VCaP (cell line): ENCODE results near the gene PRMT5.

Experiments used
- H3K27ac ChIP-seq: fragments of 450-650 bp; 2 replicates; pipeline ENCODE4 v1.5.1; 2017
- TF ChIP-seq, protein P1 (sequence below): fragments of 450-650 bp; conservative IDR thresholded peaks from 2 replicates; pipeline ENCODE4 v1.5.1; 2017; ENCODE audit warnings: mild to moderate bottlenecking, moderate library complexity

Gene PRMT5

DNA sequence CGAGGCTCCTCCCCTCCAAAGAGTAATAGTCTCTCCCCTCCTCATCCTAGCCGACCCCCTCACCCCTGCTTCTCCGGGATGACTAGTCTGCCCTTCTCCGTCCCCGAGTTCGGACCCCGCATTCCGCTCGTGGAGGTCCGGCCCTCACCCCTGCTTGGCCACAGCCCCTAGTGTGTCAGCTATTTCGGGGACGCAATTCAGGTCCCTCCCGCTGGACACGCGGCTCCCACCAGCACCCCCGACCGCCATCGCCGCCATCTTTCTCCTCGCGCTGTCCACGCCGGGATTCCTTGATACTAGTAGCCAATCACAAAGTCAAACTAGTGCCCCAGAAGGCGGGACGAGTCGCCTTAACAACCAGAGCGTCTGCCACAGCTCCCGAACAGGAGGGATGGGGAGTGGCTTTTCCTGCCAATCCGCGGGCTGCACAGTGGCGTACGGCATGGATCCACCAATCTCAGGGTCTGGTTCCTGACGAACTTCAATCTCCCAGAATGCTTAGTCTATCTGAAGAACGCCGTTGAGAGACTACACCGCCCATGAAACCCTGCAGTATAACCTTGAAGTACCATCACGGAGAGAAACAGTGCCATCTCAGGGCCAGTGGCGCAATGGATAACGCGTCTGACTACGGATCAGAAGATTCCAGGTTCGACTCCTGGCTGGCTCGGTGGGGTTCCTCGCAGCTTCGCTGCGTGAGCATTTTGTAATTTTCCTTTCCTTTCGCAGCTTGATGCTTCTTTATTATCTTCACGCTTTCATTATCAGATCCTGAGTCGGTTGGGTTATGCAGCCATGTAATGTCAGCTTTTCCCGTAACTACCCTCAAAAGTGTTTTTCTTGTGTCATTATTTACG is at the start of gene PRMT5:
Gene PRMT5 (minus strand): TSS at position 273 of the 857 bp plus-strand sequence. CDS start 15 bp downstream, at position 258.
- peak within 1 kb of the TSS; percentile 82 for H3K27ac ChIP-seq
- TF ChIP-seq, protein P1, sequence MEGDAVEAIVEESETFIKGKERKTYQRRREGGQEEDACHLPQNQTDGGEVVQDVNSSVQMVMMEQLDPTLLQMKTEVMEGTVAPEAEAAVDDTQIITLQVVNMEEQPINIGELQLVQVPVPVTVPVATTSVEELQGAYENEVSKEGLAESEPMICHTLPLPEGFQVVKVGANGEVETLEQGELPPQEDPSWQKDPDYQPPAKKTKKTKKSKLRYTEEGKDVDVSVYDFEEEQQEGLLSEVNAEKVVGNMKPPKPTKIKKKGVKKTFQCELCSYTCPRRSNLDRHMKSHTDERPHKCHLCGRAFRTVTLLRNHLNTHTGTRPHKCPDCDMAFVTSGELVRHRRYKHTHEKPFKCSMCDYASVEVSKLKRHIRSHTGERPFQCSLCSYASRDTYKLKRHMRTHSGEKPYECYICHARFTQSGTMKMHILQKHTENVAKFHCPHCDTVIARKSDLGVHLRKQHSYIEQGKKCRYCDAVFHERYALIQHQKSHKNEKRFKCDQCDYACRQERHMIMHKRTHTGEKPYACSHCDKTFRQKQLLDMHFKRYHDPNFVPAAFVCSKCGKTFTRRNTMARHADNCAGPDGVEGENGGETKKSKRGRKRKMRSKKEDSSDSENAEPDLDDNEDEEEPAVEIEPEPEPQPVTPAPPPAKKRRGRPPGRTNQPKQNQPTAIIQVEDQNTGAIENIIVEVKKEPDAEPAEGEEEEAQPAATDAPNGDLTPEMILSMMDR = no peak

DNA sequence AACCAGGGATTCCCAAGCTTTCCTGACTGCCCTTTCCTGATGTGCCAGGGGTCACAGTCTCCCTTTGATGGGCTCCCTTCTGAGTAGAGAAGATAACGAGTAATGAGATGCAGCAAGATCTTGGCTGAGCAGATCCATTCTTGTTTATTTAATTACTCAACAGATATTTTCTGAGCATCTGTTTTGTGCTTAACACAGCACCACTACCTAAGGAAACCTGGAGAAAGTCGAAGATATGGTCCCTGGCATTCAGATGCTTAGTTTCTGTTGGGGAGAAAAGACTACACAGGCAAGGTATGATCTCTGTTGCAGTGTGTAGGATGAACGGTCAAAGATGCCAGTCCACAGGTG is 49.3 kb upstream of the PRMT5 start:
- no peak overlapping the region for H3K27ac ChIP-seq
- TF ChIP-seq, protein P1 = no peak

DNA sequence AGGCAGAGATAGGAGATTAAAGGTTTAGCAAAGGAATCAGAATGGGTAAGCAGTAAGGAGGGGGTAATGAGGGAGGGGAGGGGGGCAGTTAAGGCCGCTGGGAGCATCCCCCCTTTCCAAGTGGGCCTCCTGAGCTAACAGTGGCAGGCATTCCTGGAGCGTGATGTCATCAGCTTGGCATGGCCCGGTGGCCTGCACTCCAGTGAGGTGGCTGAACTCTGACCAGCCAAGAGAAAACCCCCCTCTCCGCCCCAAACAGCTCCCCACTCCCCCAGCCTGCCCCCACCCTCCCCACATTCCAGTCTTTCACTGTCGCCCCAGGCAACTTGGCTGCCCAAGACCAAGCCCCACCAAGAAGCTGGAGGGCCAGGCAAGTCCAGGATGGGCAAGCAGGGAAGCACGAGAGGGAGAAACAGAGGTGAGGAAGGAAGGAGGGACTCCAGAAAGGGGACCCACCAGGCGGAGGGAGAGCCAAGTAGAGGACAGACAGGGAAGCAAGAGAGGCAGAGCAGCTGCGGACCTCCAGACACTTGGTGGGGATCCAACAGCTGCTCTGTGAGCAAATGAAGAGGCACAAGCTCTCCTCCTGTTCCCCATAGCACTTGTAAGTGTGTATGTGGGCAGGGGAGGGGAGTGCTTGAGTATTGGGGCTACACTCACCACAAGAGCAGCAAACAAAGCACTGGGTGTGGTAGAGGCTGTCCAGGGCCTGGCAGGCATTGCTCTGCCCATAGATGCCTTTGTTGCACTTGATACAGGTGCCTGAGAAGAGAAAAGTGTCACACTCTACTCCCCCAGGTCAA is 48.7 kb upstream of the PRMT5 start:
- peak overlapping the region; percentile 73 for H3K27ac ChIP-seq
- TF ChIP-seq, protein P1 = no peak

DNA sequence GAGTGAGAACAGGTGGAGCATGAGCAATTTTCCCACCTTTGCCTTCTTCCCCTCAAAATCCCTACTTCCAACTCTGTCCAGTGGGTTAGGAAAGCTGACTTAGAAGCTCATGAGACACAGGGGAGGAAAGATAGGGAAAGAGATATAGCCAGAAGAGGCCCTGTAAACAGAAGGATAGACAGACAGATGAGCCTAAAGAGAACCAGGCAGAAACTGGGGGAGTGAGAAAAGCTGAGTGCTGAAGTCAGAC is 48.2 kb upstream of the PRMT5 start:
- H3K27ac ChIP-seq = peak overlapping the region; percentile 73
- TF ChIP-seq, protein P1 = no peak

DNA sequence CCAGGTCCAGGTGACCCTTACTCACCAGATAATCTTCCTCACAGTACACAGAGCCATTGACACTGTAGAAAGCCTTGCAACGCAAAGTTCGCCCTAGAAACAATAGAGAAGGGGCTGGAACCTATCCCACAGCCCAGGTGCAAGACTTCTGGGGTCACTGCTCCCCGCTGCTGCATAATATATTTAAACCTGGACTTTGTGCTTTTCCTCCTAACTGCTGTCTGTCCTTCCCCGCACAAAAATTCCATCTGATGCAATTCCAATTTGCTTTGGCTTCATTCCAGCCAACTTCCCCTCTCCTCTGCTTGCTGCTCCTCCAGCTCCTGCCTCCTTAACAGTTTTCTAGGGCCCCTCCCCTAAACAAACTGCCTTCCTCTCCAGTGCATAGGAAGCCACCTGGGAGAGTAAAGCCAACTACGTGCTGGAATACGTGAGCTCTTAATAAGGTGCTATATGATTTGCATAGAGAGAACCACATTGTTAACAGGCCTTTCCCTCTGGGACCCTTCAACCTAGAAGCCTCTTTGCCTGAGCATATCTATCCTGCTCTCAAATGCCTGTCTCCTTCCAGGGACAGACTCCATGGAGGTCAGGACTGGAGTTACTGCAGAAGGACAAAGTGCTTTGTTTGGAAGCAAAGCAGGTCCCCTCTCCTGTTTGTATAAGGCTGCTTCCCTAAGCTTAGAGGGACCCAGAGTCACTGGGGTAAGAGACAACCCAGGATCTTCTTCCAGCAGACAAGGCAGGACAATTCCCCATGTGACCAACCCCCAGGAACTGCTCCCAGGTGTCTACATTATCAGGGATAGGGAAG is 47.7 kb upstream of the PRMT5 start:
- peak overlapping the region; percentile 73 for H3K27ac ChIP-seq

DNA sequence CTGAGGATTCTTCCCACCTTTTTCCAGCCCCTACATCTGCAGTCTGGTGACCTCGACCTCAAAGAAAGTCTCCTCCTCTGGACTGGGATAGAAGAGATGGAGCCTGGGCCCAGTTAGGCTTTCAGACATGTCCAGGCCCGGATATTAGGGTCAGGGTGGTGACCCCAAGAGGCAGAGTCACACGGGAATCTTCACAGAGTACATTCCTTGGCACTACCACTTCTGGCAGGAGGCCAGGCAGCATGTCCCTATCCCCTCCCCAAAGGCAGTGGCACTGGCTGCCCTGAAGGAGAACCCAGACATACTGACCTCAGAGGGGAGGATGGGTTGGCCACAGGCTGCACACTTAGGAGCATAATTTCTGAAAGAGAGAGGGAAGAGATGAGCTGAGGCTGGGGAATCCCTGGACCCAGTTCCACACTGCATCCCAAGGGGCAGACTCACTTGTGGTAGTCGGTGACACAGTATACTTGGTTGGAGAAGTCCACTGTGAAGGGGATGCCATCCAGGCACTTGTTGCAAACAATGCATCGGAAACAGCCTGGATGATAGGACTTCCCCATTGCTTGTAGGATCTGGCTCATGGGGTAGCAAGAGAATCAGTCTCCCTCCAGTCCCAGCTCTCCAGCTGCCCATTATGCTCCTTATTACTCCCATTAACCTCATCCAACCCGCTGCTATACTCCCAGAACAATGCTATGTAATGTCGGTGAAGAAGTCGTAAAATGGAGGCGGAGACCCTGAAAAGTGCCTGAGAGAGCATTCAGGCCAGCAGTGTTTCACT is 45.5 kb upstream of the PRMT5 start:
- TF ChIP-seq, protein P1 = no peak
- no peak overlapping the region for H3K27ac ChIP-seq

More for the DNA sequence above, 47.7 kb upstream of the PRMT5 start:
- TF ChIP-seq, protein P1 = no peak
